Small intestine (tissue), 7 donors: ENCODE measurements around the gene RAN. TPM values are rescaled to one million over a fixed set of nuclear protein-coding genes. Genes with fewer than 3 reads are reported as not detected.

ENCODE experiments used
- DNase-seq, 2 donors: peaks; one replicate each; pipeline versions ENCODE4 v3.0.0 to v3.0.0-alpha.2; 2013
- FAIRE-seq: peaks from 2 replicates; lab custom pipeline; 2012; peaks lifted over from hg19 to GRCh38; lab: Jason Lieb, UNC
- H3K27ac ChIP-seq, 3 donors: one replicate each; pipeline ENCODE4 v1.5.1; 2013; ENCODE audit warnings: low read length in 2 of 3, mild to moderate bottlenecking in 2 of 3, control low read depth in 1 of 3, inconsistent platforms in 1 of 3, low read depth in 1 of 3, moderate library complexity in 1 of 3
- H3K27me3 ChIP-seq, 3 donors: one replicate each; pipeline ENCODE4 v1.6.1; 2013; ENCODE audit warnings: low read length in 3 of 3, inconsistent platforms in 1 of 3; ENCODE audit not compliant: control insufficient read depth in 3 of 3, insufficient read depth in 3 of 3
- H3K36me3 ChIP-seq, 3 donors: one replicate each; pipeline ENCODE4 v1.6.1; 2013; ENCODE audit warnings: low read length in 3 of 3, inconsistent platforms in 1 of 3, low read depth in 1 of 3, mild to moderate bottlenecking in 1 of 3, moderate library complexity in 1 of 3; ENCODE audit not compliant: control insufficient read depth in 3 of 3, insufficient read depth in 2 of 3
- H3K4me1 ChIP-seq, 3 donors: one replicate each; pipeline ENCODE4 v1.6.1; 2013; ENCODE audit warnings: low read length in 2 of 3, inconsistent platforms in 1 of 3, low read depth in 1 of 3, mild to moderate bottlenecking in 1 of 3, moderate library complexity in 1 of 3; ENCODE audit not compliant: control insufficient read depth in 3 of 3, insufficient read depth in 2 of 3
- H3K4me3 ChIP-seq, 3 donors: one replicate each; pipeline ENCODE4 v1.5.1; 2013; ENCODE audit warnings: low read length in 3 of 3, control low read depth in 1 of 3, inconsistent platforms in 1 of 3, low read depth in 1 of 3, mild to moderate bottlenecking in 1 of 3, moderate library complexity in 1 of 3
- H3K9me3 ChIP-seq, 2 donors: one replicate each; pipeline ENCODE4 v1.6.1; 2013; ENCODE audit warnings: low read depth in 1 of 2, low read length in 1 of 2; ENCODE audit not compliant: control insufficient read depth in 2 of 2, insufficient read depth in 1 of 2
- WGBS, 3 donors: extraction: QIAGEN DNeasy Blood & Tissue Kit; methylation state at CpG; one replicate each; pipeline ENCODE4 v1.1.7; 2013; 5-methylcytosine and 5-hydroxymethylcytosine counted together
- polyA plus RNA-seq, 4 donors: library from polyadenylated mRNA; stranded (reverse) in 3 of 4; unstranded in 1 of 4; fragments of 200-250 nt in 3 of 4; fragments of 120-200 nt in 1 of 4; gene quantifications; one replicate each; pipeline versions ENCODE4 v1.2.1 to v1.2.3, GENCODE V29; 2013
- donor health status: healthy with polysubstance abuse.
- donor health status: control.
- donor health status: control.
- donor health status: Bipolar disorder and iron deficiency.
- donor health status: healthy.

RAN gene
- polyA plus RNA-seq, 4 donors = 241 to 577 (median 378) TPM

GRCh38 chr12:130920119-130920703, 48.3 kb downstream of the RAN start:
- peaks cover 0 to 2% (median 0%) of the 10 kb centered on the region in 3 donors for H3K27me3 ChIP-seq
- 78 to 86% (median 80%) methylated on average over 15 of the region's 15 CpGs for WGBS, 3 donors
- peak overlapping the region in 2 of 3 donors; percentile 14 to 40 for H3K27ac ChIP-seq
- DNase-seq (peak in 1 of 2 donors; percentile 29), FAIRE-seq (no peak)
- no peaks in the 10 kb centered on the region for H3K4me1 ChIP-seq
- H3K4me3 ChIP-seq = no peak overlapping the region
- H3K9me3 ChIP-seq = peaks cover 0 to 3% of the 10 kb centered on the region in 2 donors
- H3K36me3 ChIP-seq = no peaks in the 10 kb centered on the region

- Histone ChIP-seq H3K4me3 (no peak overlapping the region), H3K36me3 (no peaks in the 10 kb centered on the region), H3K9me3 (peaks cover 0 to 3% of the 10 kb centered on the region in 2 donors), H3K27ac (peak overlapping the region in 2 of 3 donors; percentile 40 to 73), H3K4me1 (no peaks in the 10 kb centered on the region), H3K27me3 (peaks cover 0 to 2% (median 0%) of the 10 kb centered on the region in 3 donors)
- FAIRE-seq = no peak
- DNase-seq = peak in 1 of 2 donors; percentile 42
- 29 to 43% (median 36%) methylated on average over 8 of the region's 8 CpGs for WGBS, 3 donors
These were observed 49.0 kb downstream of the RAN start for GRCh38 chr12:130920723-130921381.

- Histone ChIP-seq H3K36me3 (no peaks in the 10 kb centered on the region), H3K27ac (no peak overlapping the region), H3K4me3 (no peak overlapping the region), H3K9me3 (peaks cover 0 to 3% of the 10 kb centered on the region in 2 donors), H3K27me3 (peaks cover 0 to 2% (median 0%) of the 10 kb centered on the region in 3 donors), H3K4me1 (no peaks in the 10 kb centered on the region)
- WGBS, 3 donors = 60 to 66% (median 62%) methylated on average over 4 of the region's 4 CpGs
- FAIRE-seq (no peak), DNase-seq (no peak)
These were observed 50.7 kb downstream of the RAN start for GRCh38 chr12:130922511-130922953.

- H3K4me1 ChIP-seq = no peaks in the 10 kb centered on the region
- DNase-seq = no peak
- WGBS, 3 donors = 75 to 82% (median 76%) methylated on average over 23 of the region's 23 CpGs
- FAIRE-seq = no peak
- peaks cover 0 to 3% (median 0%) of the 10 kb centered on the region in 3 donors for H3K27me3 ChIP-seq
- no peak overlapping the region for H3K4me3 ChIP-seq
- no peak overlapping the region for H3K27ac ChIP-seq
- H3K36me3 ChIP-seq = no peaks in the 10 kb centered on the region
- peaks cover 0 to 3% of the 10 kb centered on the region in 2 donors for H3K9me3 ChIP-seq
These were observed 53.2 kb downstream of the RAN start for GRCh38 chr12:130924966-130925665.

- no peaks in the 10 kb centered on the region for H3K4me1 ChIP-seq
- no peaks in the 10 kb centered on the region for H3K36me3 ChIP-seq
- no peak overlapping the region for H3K27ac ChIP-seq
- H3K4me3 ChIP-seq = no peak overlapping the region
- 66 to 79% (median 76%) methylated on average over 7 of the region's 7 CpGs for WGBS, 3 donors
- H3K27me3 ChIP-seq = peaks cover 0 to 3% (median 0%) of the 10 kb centered on the region in 3 donors
- DNase-seq (no peak), FAIRE-seq (no peak)
- peaks cover 0 to 3% of the 10 kb centered on the region in 2 donors for H3K9me3 ChIP-seq
These were observed 53.8 kb downstream of the RAN start for GRCh38 chr12:130925666-130926015.

Other genes with a start within 250 kb of the RAN start
- 10 to 100 TPM in 1 of 4 donors, 1 to 10 TPM in 1, under 1 TPM in 2; 0.22 to 12.2 (median 2.3) TPM for gene RIMBP2, start 155.8 kb upstream of the RAN start, polyA plus RNA-seq
- gene STX2, start 32.8 kb upstream of the RAN start, polyA plus RNA-seq = 10 to 100 TPM in 1 of 4 donors, 1 to 10 TPM in 2, under 1 TPM in 1; 0.45 to 10.0 (median 4.5) TPM
- gene ADGRD1, start 81.8 kb downstream of the RAN start, polyA plus RNA-seq = 10 to 100 TPM in 1 of 4 donors, 1 to 10 TPM in 1, under 1 TPM in 1, not detected in 1; 0.54 to 87.7 (median 9.3) TPM